Retinal pigment epithelial cell (primary cell): ENCODE measurements around the gene DVL1.

ENCODE experiments used
- DNase-seq: peaks from one replicate; pipeline ENCODE4 v3.0.0-alpha.2; 2010; ENCODE audit warnings: low read depth
- H3K4me3 ChIP-seq: 2 replicates; pipeline ENCODE4 v1.5.1; 2011; ENCODE audit warnings: mild to moderate bottlenecking, low read length, control low read depth, moderate library complexity
- TF ChIP-seq, protein P1 (sequence below): conservative IDR thresholded peaks from 2 replicates; pipeline ENCODE4 v1.5.1; 2011; ENCODE audit warnings: low read depth, low read length, control low read depth, inconsistent platforms

Gene DVL1

DNA sequence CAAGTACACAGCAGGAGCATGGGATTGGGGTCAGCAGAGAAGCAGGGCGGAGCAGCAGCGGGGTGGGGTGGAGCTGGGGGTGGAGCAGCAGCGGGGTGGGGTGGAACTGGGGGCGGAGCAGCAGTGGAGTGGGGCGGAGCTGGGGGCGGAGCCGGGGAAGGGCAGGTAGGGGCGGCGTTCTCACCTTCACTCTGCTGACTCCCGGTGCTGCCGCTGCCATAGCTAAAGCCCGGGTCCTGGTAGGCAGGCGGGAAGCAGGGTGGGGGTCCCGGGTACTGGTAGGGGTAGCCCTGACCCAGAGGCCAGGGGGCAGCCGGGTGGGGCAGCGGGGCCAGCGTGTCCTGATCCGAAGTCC, 11.4 kb downstream of the DVL1 start:
- no peak overlapping the region for H3K4me3 ChIP-seq
- TF ChIP-seq, protein P1, sequence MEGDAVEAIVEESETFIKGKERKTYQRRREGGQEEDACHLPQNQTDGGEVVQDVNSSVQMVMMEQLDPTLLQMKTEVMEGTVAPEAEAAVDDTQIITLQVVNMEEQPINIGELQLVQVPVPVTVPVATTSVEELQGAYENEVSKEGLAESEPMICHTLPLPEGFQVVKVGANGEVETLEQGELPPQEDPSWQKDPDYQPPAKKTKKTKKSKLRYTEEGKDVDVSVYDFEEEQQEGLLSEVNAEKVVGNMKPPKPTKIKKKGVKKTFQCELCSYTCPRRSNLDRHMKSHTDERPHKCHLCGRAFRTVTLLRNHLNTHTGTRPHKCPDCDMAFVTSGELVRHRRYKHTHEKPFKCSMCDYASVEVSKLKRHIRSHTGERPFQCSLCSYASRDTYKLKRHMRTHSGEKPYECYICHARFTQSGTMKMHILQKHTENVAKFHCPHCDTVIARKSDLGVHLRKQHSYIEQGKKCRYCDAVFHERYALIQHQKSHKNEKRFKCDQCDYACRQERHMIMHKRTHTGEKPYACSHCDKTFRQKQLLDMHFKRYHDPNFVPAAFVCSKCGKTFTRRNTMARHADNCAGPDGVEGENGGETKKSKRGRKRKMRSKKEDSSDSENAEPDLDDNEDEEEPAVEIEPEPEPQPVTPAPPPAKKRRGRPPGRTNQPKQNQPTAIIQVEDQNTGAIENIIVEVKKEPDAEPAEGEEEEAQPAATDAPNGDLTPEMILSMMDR: no peak
- no peak for DNase-seq

DNA sequence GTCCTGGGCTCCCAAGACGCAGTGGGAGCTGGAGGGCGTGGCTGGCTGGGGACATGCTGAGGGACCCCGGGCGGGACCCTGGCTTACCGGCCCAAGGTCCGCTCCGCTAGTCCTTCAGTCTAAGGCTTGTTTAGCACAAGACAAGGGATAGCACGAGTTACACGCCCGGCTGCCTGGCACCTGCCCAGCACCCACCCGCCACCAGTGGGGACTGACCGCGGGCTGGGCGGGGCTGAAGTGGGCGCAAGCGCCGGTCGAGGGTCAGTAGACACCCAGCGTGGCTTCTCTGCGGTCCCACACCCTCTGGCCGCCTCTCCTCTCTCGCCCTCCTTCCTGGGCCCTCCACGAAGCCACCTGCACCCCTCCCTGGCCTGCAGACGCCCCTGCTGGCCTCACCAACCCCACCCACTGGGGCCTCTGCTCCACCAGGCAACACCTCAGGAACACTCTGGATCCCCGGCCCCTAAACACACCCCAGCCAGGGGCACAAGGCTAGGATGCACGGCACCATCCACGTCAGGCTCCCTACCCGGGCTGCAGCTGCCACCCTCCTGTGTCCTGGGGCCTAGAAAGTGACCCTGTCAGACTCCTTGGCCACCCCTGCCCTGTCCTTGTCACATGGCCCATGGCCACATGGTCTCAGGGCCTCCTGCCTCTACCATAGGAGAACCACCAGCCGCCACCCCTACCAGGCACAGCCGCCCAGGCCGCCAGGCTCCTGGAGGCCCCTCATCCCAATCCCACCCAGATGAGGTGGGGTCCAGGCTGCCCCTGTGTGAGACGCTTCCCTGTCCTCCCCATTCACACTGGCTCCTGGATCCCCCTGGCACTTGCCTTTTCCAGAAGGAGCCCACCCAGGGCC, 12.1 kb downstream of the DVL1 start:
- H3K4me3 ChIP-seq: no peak overlapping the region
- TF ChIP-seq, protein P1: no peak
- no peak for DNase-seq

DNA sequence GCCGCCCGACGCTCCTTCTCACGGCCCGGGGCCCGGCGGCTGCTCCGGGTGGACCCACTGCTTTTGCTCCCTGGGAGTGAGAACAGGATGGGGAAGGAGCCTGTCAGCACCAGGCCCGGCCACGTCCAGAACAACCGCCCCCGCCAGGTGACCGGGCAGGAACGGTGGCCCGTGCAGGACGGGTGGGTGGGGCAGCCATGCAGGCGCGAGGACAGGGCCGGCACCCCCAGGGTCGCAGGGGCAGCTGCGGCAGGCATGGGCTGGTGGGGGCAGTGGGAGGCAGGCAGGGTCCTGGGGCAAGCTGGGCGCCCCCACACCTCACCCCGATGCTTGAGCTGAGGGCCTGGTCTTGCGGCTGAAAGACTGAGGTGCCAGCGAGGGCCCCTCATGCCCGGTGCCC, 12.8 kb downstream of the DVL1 start:
- H3K4me3 ChIP-seq: no peak overlapping the region
- TF ChIP-seq, protein P1: no peak
- DNase-seq: no peak

DNA sequence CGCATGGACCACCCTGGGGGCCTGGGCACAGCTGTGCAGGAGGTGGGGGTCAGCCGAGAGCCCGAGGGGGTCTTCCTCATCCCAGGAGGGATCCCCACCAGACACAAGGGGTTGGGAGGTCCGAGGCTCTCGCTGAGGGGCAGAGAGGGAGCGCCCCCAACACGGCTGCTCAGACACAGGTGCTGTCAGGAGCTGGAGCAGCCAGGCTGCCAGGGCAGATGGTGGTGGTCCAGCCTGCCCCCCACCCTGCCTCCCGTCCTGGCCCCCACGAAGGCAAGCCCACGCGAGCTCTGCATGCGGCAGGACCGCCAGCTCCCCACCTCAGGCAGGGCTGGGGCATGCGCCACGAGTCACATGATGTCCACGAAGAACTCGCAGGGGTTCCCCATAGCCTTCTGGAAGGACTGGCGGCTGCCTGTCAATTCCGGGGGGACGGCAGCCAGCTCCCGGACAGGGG, 13.4 kb downstream of the DVL1 start:
- no peak for DNase-seq
- TF ChIP-seq, protein P1: no peak
- H3K4me3 ChIP-seq: no peak overlapping the region

DNA sequence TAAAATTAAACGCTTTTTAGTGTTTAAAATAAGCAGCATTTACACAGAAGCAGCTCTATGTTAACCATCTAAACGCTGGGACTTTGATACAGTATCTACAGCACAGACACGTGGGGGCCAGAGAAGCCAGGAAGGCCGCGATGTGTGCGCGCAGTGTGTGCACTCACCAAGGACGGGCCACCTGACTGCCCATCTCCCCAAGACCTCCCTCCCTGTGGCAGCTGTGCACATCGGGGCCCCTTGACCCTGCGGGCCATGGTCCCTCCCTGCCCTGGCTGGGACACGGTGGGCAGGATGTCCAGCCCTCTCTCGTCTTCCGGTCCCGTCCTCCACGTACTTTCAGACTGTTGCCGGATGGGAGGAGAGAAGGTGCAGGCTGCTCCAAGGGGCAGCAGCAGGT, 13.9 kb downstream of the DVL1 start:
- H3K4me3 ChIP-seq: no peak overlapping the region
- no peak for DNase-seq
- TF ChIP-seq, protein P1: no peak

DNA sequence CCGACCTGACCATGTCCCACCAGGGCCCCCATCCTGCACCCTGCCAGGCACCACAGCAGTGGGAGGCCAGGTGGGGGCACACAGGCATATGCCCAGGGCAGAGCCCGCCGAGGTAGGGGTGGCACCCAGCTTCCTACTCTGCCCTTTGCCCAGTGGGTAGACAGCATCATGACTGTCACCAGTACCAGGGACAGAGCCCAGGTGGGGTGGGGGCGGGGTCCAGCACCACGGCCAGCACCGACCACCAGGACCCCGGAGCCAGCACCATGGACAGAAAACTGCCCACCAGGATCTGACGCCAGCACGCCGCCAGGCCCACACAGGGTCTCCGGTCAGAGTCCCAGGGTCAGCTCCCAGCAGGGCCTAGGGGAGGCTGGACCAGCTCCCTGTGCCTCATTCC, 14.4 kb downstream of the DVL1 start:
- TF ChIP-seq, protein P1: no peak
- no peak for DNase-seq
- no peak overlapping the region for H3K4me3 ChIP-seq
